Stimulated activated naive CD4-positive, alpha-beta T cell (primary cell): ENCODE measurements around the gene GADD45G.

Source experiments
- DNase-seq, 6 experiments: peaks; one replicate each; lab custom pipeline; 2025; lab: John Stamatoyannopoulos, UW

The GADD45G gene

DNA sequence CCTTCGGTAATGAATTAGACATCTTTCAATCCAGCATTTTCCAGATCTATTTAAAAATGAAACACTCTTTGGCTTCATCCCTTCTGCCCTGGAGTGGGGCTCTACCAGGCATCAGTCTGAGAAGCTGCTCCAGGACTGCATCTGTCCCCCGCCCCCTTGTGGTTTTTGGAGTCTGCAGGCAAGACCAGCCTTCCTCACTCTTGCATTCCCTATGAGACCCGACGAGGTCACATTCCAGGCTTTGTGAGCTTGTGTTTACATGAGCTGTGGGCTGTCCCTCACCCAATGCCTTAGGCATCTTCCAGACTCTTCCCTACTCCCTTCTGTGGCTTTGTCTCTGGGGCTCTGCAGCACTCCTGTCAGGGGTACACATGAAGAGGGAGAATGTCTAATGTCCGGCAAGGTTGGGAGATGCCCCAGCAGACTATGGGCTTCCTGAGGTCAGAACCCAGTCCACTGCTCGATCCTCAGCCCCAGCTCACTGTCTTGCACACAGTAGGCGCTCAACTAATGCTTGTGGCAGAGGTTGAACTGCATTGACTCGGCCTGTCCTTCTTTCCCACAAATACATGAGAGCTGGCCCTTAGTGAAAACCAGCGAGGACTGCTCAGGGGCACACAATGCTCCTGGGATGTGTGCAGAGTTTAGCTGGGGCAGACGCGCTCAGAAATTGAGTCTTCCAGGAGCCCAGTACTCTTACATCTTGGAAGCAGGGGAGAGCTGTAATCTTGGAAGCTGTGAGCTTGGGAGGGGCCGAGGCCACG, 11.7 kb upstream of the GADD45G start:
- no peak for DNase-seq

DNA sequence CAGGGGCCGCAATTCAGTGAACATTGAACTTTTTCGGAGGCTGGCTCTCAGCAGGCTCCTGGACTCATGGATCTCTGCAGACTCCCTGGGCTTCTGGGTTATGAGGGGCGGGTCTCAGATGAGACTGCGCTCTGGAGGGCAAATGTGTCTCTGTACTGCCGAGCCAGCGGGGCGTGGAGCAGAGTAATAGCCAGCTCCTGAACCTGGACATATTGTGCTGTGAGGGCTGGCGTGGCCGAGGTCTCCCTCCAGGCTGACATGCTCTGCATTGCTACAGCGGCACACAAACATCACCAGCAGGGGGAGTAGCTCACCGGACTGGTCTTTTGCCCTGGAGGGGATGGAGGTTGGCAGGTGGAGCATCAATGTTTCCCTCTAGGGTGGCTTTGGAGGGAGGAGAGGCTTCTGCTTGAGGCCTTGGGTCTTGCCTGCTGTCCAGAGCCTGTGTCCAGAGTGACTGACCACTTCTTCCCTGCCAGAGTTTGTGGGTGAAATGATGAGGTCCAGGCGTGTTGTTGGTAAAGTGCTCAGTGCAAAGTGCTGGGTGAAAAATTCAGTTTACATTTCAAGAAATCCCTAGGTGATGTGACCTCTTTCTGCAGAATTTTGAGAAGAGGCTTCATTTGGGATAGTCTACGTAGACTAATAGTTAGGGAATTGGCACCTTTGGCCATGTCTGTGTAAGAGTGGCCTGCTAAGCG, 10.9 kb upstream of the GADD45G start:
- peak; percentile 18 to 58 (median 40) for DNase-seq

DNA sequence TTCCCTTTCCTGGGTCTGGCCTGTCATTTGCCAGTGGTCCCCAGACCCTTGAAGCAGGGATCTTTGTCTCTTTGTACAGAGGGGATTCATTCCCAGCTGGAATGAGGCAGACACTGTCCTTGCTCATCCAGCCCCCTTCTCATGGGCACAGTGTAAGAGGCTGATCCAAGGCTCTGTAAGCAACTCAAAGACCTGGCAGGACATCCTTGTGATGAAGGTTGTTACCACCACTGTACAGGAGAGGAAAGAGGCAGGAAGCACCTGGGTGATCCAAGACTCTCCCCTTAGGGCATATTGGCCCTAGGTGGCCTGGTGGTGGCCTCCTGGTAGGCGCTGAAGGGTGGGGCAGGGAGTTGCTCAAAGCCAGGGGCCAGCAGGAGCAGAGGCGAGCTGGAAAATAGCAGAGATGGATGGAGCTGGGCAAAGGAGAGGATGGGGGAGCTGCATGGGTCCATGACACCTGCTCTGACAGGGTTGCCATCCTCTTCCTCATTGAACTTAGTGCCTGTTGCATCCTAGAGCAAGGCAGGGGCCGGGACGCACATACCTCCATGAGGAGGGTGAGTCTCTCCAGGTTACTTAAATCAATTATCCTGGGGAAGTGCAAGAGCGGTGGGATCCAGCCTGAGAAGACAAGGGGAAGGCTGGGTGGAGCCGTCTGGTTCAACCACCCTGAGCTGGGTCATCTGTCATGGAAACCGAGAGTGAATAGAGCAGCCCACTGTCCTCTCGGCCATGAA, 9.8 kb upstream of the GADD45G start:
- no peak for DNase-seq

- no peak for DNase-seq
Observed at GRCh38 chr9:89595646-89596045, 9.2 kb upstream of the GADD45G start.

DNA sequence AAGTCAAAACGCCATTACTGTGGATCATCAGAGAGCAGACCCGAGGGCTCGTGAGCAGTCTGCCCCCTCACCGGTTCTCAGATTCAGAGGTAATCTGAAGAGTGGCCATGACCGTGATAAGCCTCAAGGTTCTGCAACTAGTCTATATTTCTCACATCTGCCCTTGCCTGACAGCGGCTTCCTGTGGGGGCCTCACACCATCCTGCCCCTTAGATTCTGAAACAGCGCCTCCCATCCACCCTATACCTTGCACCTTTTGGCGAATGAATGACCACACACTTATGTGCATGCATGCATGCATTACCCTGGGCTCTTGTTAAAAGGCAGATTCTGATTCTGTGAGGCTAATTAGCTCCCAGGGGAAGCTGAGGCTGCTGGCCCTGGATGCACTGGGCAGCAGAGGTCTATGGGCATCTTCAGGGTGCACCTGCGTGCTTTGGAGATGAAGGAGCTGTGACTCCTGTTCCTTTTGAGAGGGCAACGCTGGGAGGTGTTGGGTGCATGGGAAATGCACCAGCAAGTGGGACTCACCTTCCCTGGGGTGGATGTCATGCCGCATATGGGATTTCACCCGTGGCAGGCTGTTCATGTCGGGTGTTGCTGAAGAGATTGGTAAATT, 7.8 kb upstream of the GADD45G start:
- DNase-seq: no peak

GRCh38 chr9:89597711-89598362, 7.0 kb upstream of the GADD45G start:
- peak; percentile 16 to 56 (median 32) for DNase-seq

DNA sequence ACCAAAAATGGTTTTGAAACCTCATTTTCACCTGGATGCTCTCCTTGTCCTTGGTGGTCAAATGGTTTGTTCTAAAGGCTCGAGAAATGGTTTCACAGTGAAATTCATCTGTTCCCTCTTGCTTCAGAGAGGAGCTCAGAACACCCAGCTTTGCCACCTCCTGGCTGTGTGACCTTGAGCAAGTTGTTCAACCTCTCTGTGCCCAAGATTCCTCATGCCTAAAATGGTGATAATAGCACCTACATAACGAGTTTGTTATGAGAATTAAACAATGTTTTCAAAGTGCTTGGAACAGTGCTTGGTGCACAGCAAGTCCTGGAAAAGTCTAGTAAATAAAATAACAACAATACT, 6.5 kb upstream of the GADD45G start:
- DNase-seq: no peak

GRCh38 chr9:89598926-89599325, 5.9 kb upstream of the GADD45G start:
- DNase-seq: no peak

GRCh38 chr9:89600831-89601230, 4.0 kb upstream of the GADD45G start:
- no peak for DNase-seq

DNA sequence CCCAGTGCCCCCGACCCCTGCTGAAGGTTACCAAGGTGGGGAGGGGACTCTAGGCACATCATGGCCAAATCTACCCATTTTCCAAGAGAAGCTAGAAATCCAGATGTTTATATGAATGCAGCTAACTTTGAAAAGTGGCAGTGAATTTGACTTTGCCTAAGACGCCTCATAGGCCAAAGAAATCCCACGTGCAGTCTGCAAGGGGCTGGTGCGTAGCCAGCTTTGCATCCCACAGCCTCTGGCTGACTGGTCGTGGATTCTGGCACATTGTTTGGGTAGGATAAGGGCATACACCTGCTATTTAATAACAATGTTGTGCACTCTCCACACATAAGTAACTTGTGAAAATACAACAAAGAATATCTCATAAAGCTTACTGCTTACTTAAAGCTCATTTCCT, 3.5 kb upstream of the GADD45G start:
- no peak for DNase-seq

DNA sequence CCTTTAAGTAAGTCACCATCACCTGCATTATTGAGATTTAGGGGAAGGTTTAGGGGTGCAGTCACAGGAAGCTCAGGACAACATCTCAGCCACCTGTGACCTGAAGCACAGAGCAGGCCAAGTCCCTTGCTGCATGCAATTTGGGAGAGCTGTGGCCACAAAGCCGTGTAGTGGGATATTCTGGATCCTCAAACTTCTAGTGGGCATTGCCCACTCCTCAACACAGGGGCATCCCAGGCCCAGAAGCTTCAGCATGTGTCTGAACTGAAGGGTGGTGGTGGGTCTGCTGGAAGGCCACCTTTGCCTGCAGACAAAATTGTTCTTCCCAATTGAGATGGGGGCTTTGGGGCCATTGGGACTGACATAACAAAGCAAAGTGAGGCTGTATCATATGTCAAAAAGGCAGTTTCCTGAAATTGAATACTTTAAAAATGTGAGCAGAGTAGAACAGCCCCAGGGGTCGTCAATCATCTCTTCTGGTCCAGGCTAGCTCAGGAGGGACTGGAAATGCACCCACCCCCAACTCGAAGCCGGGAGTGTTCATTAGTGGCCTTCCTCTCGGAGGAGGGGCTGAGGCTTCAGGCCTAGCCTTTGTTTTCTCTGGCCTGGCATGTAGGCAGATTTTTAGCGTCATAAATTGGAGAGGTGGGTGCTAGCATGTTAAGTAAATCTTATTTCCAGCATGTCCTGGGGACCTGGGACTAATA, 2.8 kb upstream of the GADD45G start:
- no peak for DNase-seq

DNA sequence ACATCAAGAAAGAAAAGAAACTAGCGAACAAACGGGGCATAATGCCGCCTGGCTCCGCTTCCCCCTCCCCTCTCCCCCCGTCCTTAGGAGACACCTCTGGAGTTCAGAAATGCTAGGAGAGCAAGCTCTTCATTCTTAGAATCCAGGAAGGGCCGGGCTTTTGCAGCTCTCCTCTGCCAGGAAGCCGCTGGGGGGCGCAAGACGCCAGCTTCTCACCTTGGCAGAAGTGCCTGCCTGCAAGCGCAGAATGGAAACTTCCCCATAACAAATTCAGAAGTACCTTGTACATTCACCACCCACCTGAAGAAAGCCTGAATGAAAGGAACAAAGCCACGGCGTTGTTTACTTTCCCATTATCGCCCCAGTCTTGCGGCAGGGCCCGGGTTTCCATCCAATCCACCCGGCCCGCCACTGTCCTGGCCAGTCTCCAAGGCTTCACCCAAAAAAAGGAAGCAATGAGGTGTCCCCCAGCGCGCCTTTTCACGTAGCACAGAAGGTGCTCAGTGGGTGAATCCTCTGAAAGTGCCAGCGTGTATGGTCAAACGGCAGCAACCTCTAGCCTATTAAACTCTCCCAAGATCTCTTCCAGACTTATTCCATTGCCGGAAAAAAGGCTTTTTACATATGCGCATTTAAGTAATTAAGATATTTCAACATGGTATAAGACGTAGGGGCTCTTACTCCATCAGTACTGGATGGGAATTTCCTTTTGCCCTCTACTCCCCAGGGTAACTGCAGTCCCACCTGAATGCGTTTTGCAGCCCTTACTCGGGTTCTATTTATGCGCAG, 1.6 kb upstream of the GADD45G start:
- DNase-seq: peak; percentile 72 to 91 (median 79)

DNA sequence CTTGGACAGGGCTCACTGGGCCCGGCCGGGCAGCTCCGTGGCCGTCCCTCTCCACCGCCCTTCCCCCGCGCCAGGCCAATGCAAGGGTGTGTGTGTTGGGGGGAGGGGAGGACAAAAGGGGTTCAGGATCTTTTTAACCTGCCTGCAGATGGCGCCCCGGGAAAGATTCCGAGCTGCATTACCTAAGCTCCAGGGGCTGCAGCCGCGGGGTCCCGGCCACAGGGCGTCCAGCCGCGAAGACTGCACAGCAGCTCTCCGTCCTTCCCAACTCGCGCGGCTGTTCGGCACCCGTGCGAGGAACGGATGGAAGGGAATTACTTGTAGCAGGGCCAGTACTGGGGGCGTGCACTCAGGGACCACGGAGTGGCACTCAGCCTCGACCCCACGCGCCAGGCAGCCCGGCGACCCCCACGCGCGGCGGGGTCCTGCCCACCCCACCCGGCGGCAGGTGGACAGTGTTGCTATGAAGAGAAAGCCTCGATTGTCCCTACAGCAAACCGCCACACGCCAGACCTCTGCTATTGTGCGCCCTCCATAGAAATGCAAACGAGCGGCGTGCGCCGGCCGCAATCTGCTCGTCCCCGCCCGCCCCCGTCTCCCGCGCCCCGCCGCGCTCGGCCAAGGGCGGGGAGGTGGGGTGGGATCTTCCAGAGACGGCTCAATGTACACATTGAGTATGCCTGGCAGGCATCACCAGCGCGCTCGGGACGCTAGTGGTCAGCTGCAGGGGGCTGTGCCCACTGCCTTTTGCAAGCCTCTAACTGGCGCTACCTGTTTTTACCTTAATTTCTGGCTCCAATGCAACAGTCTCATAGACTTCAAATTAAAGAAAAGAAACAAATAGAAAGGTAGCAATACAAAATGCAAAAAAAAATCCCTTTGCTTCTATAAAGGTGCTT, 796 bp upstream of the GADD45G start:
- DNase-seq: peak in 5 of 6 experiments; percentile 13 to 44 (median 21)

DNA sequence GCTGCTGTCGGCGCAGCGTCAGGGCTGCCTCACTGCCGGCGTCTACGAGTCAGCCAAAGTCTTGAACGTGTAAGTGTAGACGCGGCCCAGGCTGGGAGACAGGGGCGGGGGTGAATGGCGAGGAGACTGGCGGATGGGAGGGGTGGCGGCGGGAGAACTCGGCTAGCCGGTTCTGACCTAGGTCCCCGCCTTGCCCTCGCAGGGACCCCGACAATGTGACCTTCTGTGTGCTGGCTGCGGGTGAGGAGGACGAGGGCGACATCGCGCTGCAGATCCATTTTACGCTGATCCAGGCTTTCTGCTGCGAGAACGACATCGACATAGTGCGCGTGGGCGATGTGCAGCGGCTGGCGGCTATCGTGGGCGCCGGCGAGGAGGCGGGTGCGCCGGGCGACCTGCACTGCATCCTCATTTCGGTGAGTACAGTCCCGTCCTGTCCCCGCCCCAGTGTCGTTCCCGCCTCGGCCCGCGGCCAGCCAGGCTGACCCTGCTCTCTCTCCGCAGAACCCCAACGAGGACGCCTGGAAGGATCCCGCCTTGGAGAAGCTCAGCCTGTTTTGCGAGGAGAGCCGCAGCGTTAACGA, 745 bp downstream of the GADD45G start:
- peak; percentile 17 to 65 (median 40) for DNase-seq

DNA sequence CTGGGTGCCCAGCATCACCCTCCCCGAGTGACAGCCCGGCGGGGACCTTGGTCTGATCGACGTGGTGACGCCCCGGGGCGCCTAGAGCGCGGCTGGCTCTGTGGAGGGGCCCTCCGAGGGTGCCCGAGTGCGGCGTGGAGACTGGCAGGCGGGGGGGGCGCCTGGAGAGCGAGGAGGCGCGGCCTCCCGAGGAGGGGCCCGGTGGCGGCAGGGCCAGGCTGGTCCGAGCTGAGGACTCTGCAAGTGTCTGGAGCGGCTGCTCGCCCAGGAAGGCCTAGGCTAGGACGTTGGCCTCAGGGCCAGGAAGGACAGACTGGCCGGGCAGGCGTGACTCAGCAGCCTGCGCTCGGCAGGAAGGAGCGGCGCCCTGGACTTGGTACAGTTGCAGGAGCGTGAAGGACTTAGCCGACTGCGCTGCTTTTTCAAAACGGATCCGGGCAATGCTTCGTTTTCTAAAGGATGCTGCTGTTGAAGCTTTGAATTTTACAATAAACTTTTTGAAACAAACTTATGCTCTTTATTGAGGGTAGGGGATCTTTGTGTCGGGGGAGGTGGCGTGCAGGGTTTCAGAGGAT, 1.3 kb downstream of the GADD45G start:
- DNase-seq: peak in 3 of 6 experiments; percentile 27 to 50 (median 29)

DNA sequence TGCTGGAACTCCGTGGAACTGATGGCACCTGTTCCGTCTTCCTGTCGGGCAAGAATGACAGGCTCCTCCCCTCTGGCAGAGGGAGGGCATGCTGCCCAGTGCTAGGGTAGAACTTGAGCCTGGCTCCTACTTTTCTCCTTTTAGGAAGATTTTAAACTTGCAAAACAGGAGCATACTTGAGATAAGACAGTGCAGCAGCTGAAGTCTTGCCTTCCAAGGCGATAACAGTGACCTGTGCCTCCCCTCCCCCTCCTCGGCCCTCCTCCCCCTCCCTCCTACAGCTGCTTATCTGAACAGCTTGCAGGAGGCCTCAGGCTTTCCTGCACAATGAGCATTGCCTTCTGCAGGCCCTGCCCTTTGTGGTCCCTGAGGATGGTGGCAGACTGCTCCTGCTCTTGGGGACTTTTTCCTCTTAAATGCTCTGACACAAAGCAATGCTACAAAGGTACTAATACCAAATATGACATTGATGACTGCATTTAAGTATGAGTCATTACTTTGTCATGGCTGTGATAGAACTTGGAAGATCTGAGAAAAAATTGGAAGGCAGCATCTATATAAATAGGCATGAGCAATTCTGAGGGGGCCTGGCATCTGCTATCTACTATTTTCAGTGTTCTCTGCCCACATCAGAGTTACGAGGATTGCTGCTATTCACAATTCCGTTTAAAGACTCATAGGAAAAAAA, 2.0 kb downstream of the GADD45G start:
- DNase-seq: peak in 4 of 6 experiments; percentile 10 to 29 (median 13)

- DNase-seq: no peak
Observed at GRCh38 chr9:89608641-89609335, 4.0 kb downstream of the GADD45G start.
